Measurements from ENCODE around the gene CCDC51.

CCDC51 gene

GRCh38 chr3:48433472-48434118 is 6.3 kb downstream of the CCDC51 start:
- no peak for DNase-seq (ENCODE audit: low spot score)

- DNase-seq (ENCODE audit: low spot score): no peak
Measured at GRCh38 chr3:48432411-48433371, 7.2 kb downstream of the CCDC51 start.

GRCh38 chr3:48431224-48432029 is 8.5 kb downstream of the CCDC51 start:
- DNase-seq (ENCODE audit: low spot score): no peak

GRCh38 chr3:48430708-48431101 is 9.2 kb downstream of the CCDC51 start:
- no peak for DNase-seq (ENCODE audit: low spot score)

GRCh38 chr3:48429960-48430707 is 9.8 kb downstream of the CCDC51 start, which contains the start of gene PLXNB1:
Gene PLXNB1 (minus strand): TSS chr3:48430086. CDS start chr3:48424611, 5,475 bp downstream.
- no peak for DNase-seq (ENCODE audit: low spot score)

- DNase-seq (ENCODE audit: low spot score): peak; percentile 28
Measured at GRCh38 chr3:48429317-48429959, 10.5 kb downstream of the CCDC51 start.

GRCh38 chr3:48428572-48429316 is 11.2 kb downstream of the CCDC51 start:
- DNase-seq (ENCODE audit: low spot score): no peak

- DNase-seq (ENCODE audit: low spot score): no peak
Measured at GRCh38 chr3:48428088-48428571, 11.8 kb downstream of the CCDC51 start.

GRCh38 chr3:48427630-48427962 is 12.3 kb downstream of the CCDC51 start:
- DNase-seq (ENCODE audit: low spot score): no peak

GRCh38 chr3:48426944-48427629 is 12.8 kb downstream of the CCDC51 start:
- no peak for DNase-seq (ENCODE audit: low spot score)

- no peak for DNase-seq (ENCODE audit: low spot score)
Measured at GRCh38 chr3:48426401-48426909, 13.5 kb downstream of the CCDC51 start.

- DNase-seq (ENCODE audit: low spot score): no peak
Measured at GRCh38 chr3:48425281-48425812, 14.6 kb downstream of the CCDC51 start.

GRCh38 chr3:48423883-48424695 is 15.8 kb downstream of the CCDC51 start:
- no peak for DNase-seq (ENCODE audit: low spot score)

GRCh38 chr3:48423241-48423882 is 16.6 kb downstream of the CCDC51 start:
- DNase-seq (ENCODE audit: low spot score): no peak

- DNase-seq (ENCODE audit: low spot score): no peak
Measured at GRCh38 chr3:48422681-48423080, 17.2 kb downstream of the CCDC51 start.

GRCh38 chr3:48422272-48422671 is 17.6 kb downstream of the CCDC51 start:
- DNase-seq (ENCODE audit: low spot score): no peak

- DNase-seq (ENCODE audit: low spot score): no peak
Measured at GRCh38 chr3:48420561-48420960, 19.4 kb downstream of the CCDC51 start.

- DNase-seq (ENCODE audit: low spot score): no peak
Measured at GRCh38 chr3:48419597-48419996, 20.3 kb downstream of the CCDC51 start.
